SK-N-SH (cell line): ENCODE measurements around the gene RBMS1. TPM values are rescaled to one million over a fixed set of nuclear protein-coding genes. Genes with fewer than 3 reads are reported as not detected.

Experiments used
- CTCF ChIA-PET: fragments of 300-600, 350-600 bp; formaldehyde crosslinking; extraction: SDS; loops from one replicate; lab custom pipeline; 2021; lab: Yijun Ruan, JAX
- POLR2A ChIA-PET: fragments of 350-600 bp; sonication (Branson Sonifier 250); formaldehyde crosslinking; extraction: SDS; loops from one replicate; lab custom pipeline; 2020; ENCODE audit warnings: antibody characterized with exemption, inconsistent platforms; lab: Yijun Ruan, JAX
- DNase-seq: peaks from one replicate; pipeline ENCODE4 v3.0.0; 2012
- H2AFZ ChIP-seq: fragments of 200-600 bp; sonication (generic); 2 replicates; pipeline ENCODE4 v1.8.1; 2016; ENCODE audit warnings: antibody characterized with exemption, mild to moderate bottlenecking, low read depth
- H3F3A ChIP-seq: fragments of 200-600 bp; sonication (generic); replicated peaks from 2 replicates; pipeline ENCODE3; 2016; ENCODE audit warnings: antibody characterized with exemption, mild to moderate bottlenecking; ENCODE audit not compliant: insufficient read depth
- H3K27ac ChIP-seq, 2 experiments: fragments of 200-500 bp in 1 of 2; fragments of 200-600 bp in 1 of 2; sonication (Bioruptor generic) in 1 of 2; sonication (generic), shearing (Covaris generic) in 1 of 2; 2 replicates each; pipeline versions ENCODE4 v1.5.1 to v1.6.1; 2014 to 2016; ENCODE audit warnings: low read depth in 2 of 2, inconsistent platforms in 1 of 2, low read length in 1 of 2, mild to moderate bottlenecking in 1 of 2, mixed read lengths in 1 of 2
- H3K27me3 ChIP-seq: fragments of 200-600 bp; sonication (generic), shearing (Covaris generic); 2 replicates; pipeline ENCODE4 v1.6.1; 2016; ENCODE audit warnings: mixed run types; ENCODE audit not compliant: insufficient read depth
- H3K36me3 ChIP-seq, 2 experiments: fragments of 200-500 bp in 1 of 2; fragments of 200-600 bp in 1 of 2; sonication (Bioruptor generic) in 1 of 2; sonication (generic) in 1 of 2; replicated peaks in 1 of 2; 2 replicates each; pipeline versions ENCODE3 to v1.5.1; 2014 to 2016; ENCODE audit warnings: low read length in 1 of 2, mild to moderate bottlenecking in 1 of 2; ENCODE audit not compliant: insufficient read depth in 2 of 2, control insufficient read depth in 1 of 2
- H3K4me1 ChIP-seq, 2 experiments: fragments of 200-500 bp in 1 of 2; fragments of 200-600 bp in 1 of 2; sonication (Bioruptor generic) in 1 of 2; sonication (generic), shearing (Covaris generic) in 1 of 2; 2 replicates each; pipeline versions ENCODE4 v1.5.1 to v1.6.1; 2014 to 2016; ENCODE audit warnings: low read depth in 1 of 2, low read length in 1 of 2, mixed run types in 1 of 2; ENCODE audit not compliant: insufficient read depth in 2 of 2, control insufficient read depth in 1 of 2
- H3K4me2 ChIP-seq: fragments of 200-600 bp; sonication (generic), shearing (Covaris generic); 2 replicates; pipeline ENCODE4 v1.6.1; 2017; ENCODE audit warnings: mixed run types
- H3K4me3 ChIP-seq, 2 experiments: fragments of 200-500 bp in 1 of 2; fragments of 200-600 bp in 1 of 2; sonication (Bioruptor generic) in 1 of 2; sonication (generic), shearing (Covaris generic) in 1 of 2; 2 replicates each; pipeline versions ENCODE4 v1.5.1 to v1.8.1; 2014 to 2016; ENCODE audit warnings: low read depth in 2 of 2, inconsistent platforms in 1 of 2, low read length in 1 of 2, mild to moderate bottlenecking in 1 of 2, mixed read lengths in 1 of 2, moderate library complexity in 1 of 2
- H3K79me2 ChIP-seq: fragments of 200-600 bp; sonication (generic); 2 replicates; pipeline ENCODE4 v1.8.1; 2017; ENCODE audit warnings: mild to moderate bottlenecking; ENCODE audit not compliant: insufficient read depth
- H3K9ac ChIP-seq: fragments of 200-600 bp; sonication (generic); 2 replicates; pipeline ENCODE4 v1.6.1; 2017; ENCODE audit warnings: mixed run types
- H3K9me2 ChIP-seq: fragments of 200-600 bp; sonication (generic); 2 replicates; pipeline ENCODE4 v1.6.1; 2017; ENCODE audit warnings: mixed run types
- H3K9me3 ChIP-seq: fragments of 200-600 bp; sonication (generic); 2 replicates; pipeline ENCODE4 v1.6.1; 2017; ENCODE audit warnings: mixed run types, mild to moderate bottlenecking, moderate library complexity
- H4K20me1 ChIP-seq: fragments of 200-600 bp; sonication (generic); 2 replicates; pipeline ENCODE4 v1.6.1; 2017; ENCODE audit warnings: mild to moderate bottlenecking, mixed run types; ENCODE audit not compliant: insufficient read depth
- MXI1 ChIP-seq: IDR thresholded peaks from 2 replicates; pipeline ENCODE4 v1.6.1; 2012; ENCODE audit warnings: mild to moderate bottlenecking, low read depth, low read length, improper control_type of control experiment
- NFIC ChIP-seq: IDR thresholded peaks from 2 replicates; pipeline ENCODE4 v1.4.0; 2012; ENCODE audit warnings: borderline replicate concordance
- POLR2AphosphoS5 ChIP-seq: IDR thresholded peaks from 2 replicates; pipeline ENCODE4 v1.6.1; 2012; ENCODE audit warnings: low read depth, low read length
- RCOR1 ChIP-seq: fragments of 150-350 bp; IDR thresholded peaks from 2 replicates; pipeline ENCODE4 v1.6.1; 2017; ENCODE audit warnings: antibody characterized with exemption, low read length
- RFX5 ChIP-seq: IDR thresholded peaks from 2 replicates; pipeline ENCODE4 v1.6.1; 2012; ENCODE audit warnings: mild to moderate bottlenecking, improper control_type of control experiment, low read length
- TAF1 ChIP-seq: IDR thresholded peaks from 2 replicates; pipeline ENCODE4 v1.6.1; 2012; ENCODE audit warnings: low read depth, mild to moderate bottlenecking, low read length, moderate library complexity, borderline replicate concordance
- TEAD4 ChIP-seq: IDR thresholded peaks from 2 replicates; pipeline ENCODE4 v1.4.0; 2012; ENCODE audit warnings: mild to moderate bottlenecking, borderline replicate concordance; ENCODE audit not compliant: insufficient read depth
- WGBS: methylation state at CpG from one replicate; pipeline ENCODE4 v1.1.6; 2017; ENCODE audit warnings: low lambda C conversion rate; 5-methylcytosine and 5-hydroxymethylcytosine counted together
- polyA plus RNA-seq, 3 experiments: library from polyadenylated mRNA; depleted of rRNA; stranded (reverse); fragments of >200 nt; gene quantifications; 2 replicates each; pipeline ENCODE4 v1.2.3, GENCODE V29; 2012
- TF ChIP-seq, protein P1 (sequence below): fragments of 200-600 bp; sonication (generic); IDR thresholded peaks from 2 replicates; pipeline ENCODE4 v1.6.1; 2017; ENCODE audit warnings: antibody characterized with exemption, mild to moderate bottlenecking, moderate library complexity
- TF ChIP-seq, protein P2 (sequence below): fragments of 150-350 bp; IDR thresholded peaks from 2 replicates; pipeline ENCODE4 v1.6.1; 2016; ENCODE audit warnings: mild to moderate bottlenecking, low read depth, low read length
- TF ChIP-seq, protein P3 (sequence below): IDR thresholded peaks from 2 replicates; pipeline ENCODE4 v1.4.0; 2012; ENCODE audit warnings: low read depth, borderline replicate concordance

The RBMS1 gene
- polyA plus RNA-seq, 1 of the 3 experiments (the other 2 are of a cell fraction) = 56.5 TPM

DNA sequence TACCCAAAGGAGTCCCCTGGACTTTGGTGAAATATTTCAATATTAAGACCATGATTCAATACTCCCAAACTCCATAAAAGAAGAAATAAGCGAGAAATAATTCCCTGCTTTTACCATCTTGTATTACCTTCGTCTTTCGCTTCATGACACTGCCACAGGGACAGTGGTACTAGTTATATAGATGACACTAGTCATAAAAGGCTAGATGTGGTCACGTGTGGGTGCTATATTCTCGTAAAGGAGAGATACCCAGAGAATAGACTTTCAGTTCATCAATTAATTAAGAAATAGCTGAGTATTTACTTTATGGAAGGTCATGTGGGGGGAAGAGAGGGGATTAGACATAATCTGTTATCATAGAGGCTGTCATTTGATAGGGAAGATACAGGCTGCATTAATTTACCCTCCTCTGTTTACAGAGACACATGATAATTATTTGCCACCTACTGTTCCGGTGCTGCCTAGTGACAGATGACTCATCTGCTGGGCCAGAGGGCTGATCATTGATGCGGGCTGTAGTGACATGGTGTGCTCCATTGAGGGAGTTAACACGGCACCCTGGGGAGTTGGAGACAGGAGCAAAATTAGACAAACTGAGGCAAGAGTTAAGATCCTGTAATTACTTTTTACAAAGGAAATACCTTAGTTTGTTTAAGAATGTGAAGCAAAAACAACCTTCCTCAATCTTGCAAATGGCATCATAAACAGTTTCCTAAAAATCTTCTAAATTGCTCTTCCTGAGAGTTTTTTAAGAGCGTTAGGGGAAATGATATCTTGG is 215.3 kb downstream of the RBMS1 start:
- H3K9ac ChIP-seq = no peak overlapping the region
- H3K4me2 ChIP-seq = no peak overlapping the region
- CTCF ChIA-PET = interaction anchor here (1.0 to 3.0 kb wide), 9 partner anchors 8 to 716 kb away, joined by 3 to 11 read pairs (median 3); no protein-coding TSS in a partner anchor
- TF ChIP-seq TEAD4 = no peak
- TF ChIP-seq RFX5 = peak; percentile 89
- TF ChIP-seq, all 33 proteins: peak for 1
- H3K4me3 ChIP-seq = no peak overlapping the region; a peak in 1 of 4 replicates
- H2AFZ ChIP-seq = no peak overlapping the region
- DNase-seq = no peak
- no peaks in the 10 kb centered on the region for H3K27me3 ChIP-seq
- peaks cover 54% of the 10 kb centered on the region for H3F3A ChIP-seq
- peaks cover 3% of the 10 kb centered on the region; the same call in 1 of the 2 replicates for H3K79me2 ChIP-seq
- peaks cover 9 to 43% of the 10 kb centered on the region in 2 experiments for H3K4me1 ChIP-seq
- H3K36me3 ChIP-seq = peaks cover 78 to 81% of the 10 kb centered on the region in 2 experiments
- H3K9me2 ChIP-seq = no peaks in the 10 kb centered on the region
- peak overlapping the region; percentile 65 to 81; a peak in 3 of 4 replicates for H3K27ac ChIP-seq
- WGBS = 88% methylated on average over 9 of the region's 9 CpGs
- no peaks in the 10 kb centered on the region for H3K9me3 ChIP-seq
- no peaks in the 10 kb centered on the region for H4K20me1 ChIP-seq
- POLR2A ChIA-PET = no interaction called here

DNA sequence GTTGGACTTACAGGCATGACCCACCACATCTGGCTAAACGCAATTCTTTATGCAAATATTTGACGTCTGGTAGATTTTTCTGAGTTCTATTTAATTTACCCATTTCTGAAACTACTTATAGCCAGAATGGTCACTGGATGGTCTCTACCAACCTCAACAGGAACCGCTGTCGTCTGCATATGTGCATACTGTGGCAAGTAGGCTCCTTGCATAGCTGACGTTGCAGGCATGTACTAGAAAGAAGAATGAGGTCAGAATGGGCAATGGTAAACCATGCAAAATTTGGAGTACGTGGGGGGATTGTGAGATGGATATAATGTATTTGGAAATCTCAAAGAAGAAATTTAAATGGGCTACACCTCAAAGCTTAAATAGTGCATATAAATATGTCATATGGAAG is 216.5 kb downstream of the RBMS1 start:
- POLR2A ChIA-PET = no interaction called here
- CTCF ChIA-PET = interaction anchor here (1.1 to 3.0 kb wide), 4 partner anchors 11 to 61 kb away, joined by 3 to 11 read pairs (median 3); no protein-coding TSS in a partner anchor
- peaks cover 3% of the 10 kb centered on the region; the same call in 1 of the 2 replicates for H3K79me2 ChIP-seq

More for the DNA sequence above, 216.5 kb downstream of the RBMS1 start:
- H3K9me3 ChIP-seq = no peaks in the 10 kb centered on the region
- no peak overlapping the region for H3K4me2 ChIP-seq
- no peak overlapping the region for H3K27ac ChIP-seq
- no peak overlapping the region for H3K9ac ChIP-seq
- TF ChIP-seq POLR2AphosphoS5 = no peak
- TF ChIP-seq MXI1 = no peak
- TF ChIP-seq, protein P1, sequence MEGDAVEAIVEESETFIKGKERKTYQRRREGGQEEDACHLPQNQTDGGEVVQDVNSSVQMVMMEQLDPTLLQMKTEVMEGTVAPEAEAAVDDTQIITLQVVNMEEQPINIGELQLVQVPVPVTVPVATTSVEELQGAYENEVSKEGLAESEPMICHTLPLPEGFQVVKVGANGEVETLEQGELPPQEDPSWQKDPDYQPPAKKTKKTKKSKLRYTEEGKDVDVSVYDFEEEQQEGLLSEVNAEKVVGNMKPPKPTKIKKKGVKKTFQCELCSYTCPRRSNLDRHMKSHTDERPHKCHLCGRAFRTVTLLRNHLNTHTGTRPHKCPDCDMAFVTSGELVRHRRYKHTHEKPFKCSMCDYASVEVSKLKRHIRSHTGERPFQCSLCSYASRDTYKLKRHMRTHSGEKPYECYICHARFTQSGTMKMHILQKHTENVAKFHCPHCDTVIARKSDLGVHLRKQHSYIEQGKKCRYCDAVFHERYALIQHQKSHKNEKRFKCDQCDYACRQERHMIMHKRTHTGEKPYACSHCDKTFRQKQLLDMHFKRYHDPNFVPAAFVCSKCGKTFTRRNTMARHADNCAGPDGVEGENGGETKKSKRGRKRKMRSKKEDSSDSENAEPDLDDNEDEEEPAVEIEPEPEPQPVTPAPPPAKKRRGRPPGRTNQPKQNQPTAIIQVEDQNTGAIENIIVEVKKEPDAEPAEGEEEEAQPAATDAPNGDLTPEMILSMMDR = no peak
- TF ChIP-seq, protein P2, sequence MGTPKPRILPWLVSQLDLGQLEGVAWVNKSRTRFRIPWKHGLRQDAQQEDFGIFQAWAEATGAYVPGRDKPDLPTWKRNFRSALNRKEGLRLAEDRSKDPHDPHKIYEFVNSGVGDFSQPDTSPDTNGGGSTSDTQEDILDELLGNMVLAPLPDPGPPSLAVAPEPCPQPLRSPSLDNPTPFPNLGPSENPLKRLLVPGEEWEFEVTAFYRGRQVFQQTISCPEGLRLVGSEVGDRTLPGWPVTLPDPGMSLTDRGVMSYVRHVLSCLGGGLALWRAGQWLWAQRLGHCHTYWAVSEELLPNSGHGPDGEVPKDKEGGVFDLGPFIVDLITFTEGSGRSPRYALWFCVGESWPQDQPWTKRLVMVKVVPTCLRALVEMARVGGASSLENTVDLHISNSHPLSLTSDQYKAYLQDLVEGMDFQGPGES = no peak
- no peak for TF ChIP-seq NFIC
- TF ChIP-seq, protein P3, sequence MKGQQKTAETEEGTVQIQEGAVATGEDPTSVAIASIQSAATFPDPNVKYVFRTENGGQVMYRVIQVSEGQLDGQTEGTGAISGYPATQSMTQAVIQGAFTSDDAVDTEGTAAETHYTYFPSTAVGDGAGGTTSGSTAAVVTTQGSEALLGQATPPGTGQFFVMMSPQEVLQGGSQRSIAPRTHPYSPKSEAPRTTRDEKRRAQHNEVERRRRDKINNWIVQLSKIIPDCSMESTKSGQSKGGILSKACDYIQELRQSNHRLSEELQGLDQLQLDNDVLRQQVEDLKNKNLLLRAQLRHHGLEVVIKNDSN = no peak
- TF ChIP-seq TAF1 = no peak
- TF ChIP-seq RCOR1 = no peak
- peaks cover 9 to 37% of the 10 kb centered on the region in 2 experiments for H3K4me1 ChIP-seq
- peaks cover 51% of the 10 kb centered on the region for H3F3A ChIP-seq
- WGBS = 96% methylated on average over 6 of the region's 6 CpGs
- DNase-seq = no peak
- no peak overlapping the region for H3K4me3 ChIP-seq
- no peaks in the 10 kb centered on the region for H3K9me2 ChIP-seq
- no peak overlapping the region for H2AFZ ChIP-seq
- no peaks in the 10 kb centered on the region for H3K27me3 ChIP-seq
- no peaks in the 10 kb centered on the region for H4K20me1 ChIP-seq
- peaks cover 78 to 79% of the 10 kb centered on the region in 2 experiments for H3K36me3 ChIP-seq
